ENCODE data around the gene KCNA5. TPM values are rescaled to one million over a fixed set of nuclear protein-coding genes. Genes with fewer than 3 reads are reported as not detected.

Gene KCNA5
- total and polyA plus RNA-seq, 2 donors (not counting 1 experiment from before 2014, with no cell fraction given): not detected

DNA sequence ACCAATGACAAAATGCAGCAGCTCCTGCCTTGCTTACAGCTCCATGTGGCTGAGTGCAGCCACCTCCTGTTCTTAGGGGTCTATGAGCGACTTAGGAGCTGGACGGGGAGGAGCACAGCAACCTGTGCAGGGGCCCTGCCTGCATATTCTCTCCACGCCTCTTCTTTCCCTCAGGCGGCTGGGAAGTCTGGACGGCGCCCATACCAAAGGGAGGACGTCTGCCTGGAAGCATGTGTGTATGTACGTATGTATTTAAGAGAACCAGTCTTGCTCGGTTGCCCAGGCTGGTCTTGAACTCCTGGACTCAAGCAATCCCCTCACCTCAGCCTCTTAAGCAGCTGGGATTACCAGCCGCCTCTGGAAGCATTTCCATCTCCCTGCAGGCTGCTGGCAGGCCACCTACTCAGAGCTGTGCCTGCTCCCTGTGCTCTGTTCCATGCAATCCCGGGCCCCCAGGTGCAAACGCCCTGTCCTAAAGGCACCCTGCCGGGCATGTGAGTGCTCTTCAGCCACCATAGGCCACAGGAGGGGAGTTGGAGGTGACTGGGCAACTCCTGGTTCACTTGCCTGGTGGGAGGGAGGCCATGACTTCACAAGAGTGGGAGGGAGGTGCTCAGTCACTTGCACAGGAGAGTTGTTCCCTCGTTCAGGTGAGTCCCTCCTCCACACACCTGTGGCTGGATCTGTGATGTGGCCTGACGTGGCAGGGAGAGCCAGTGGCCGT, 44.3 kb downstream of the KCNA5 start:
- no peak overlapping the region for H3K4me3 ChIP-seq (replicated peaks in 1 of 4; ENCODE audit: control extremely low read depth in 1 of 4, insufficient read depth in 1 of 4, low read depth in 3 of 4, low read length in 4 of 4)
- peaks cover 30% of the 10 kb centered on the region for H3K4me1 ChIP-seq (ENCODE audit: control insufficient read depth, extremely low read depth, insufficient read depth, low read length)
- H3K79me2 ChIP-seq (ENCODE audit: control insufficient read depth, insufficient read depth, low read length): no peaks in the 10 kb centered on the region
- no peak overlapping the region for H3K4me2 ChIP-seq (ENCODE audit: extremely low read depth, insufficient read depth, low read length)
- no peak for DNase-seq (ENCODE audit: low read depth in 2 of 2)
- no peaks in the 10 kb centered on the region for H3K36me3 ChIP-seq (ENCODE audit: control insufficient read depth, insufficient read depth, low read length)
- no peak overlapping the region for H3K9ac ChIP-seq (ENCODE audit: insufficient read depth, low read length)
- H3K27me3 ChIP-seq (ENCODE audit: control insufficient read depth, insufficient read depth, low read length): no peaks in the 10 kb centered on the region
- no peak overlapping the region for H2AFZ ChIP-seq (ENCODE audit: low read length)
- H4K20me1 ChIP-seq (ENCODE audit: control insufficient read depth, extremely low read depth, insufficient read depth, low read length): no peaks in the 10 kb centered on the region
- no peak for TF ChIP-seq EZH2 (IDR thresholded peaks at IDR 0.05; ENCODE audit: low read length, missing control alignments)
- TF ChIP-seq, protein P1, sequence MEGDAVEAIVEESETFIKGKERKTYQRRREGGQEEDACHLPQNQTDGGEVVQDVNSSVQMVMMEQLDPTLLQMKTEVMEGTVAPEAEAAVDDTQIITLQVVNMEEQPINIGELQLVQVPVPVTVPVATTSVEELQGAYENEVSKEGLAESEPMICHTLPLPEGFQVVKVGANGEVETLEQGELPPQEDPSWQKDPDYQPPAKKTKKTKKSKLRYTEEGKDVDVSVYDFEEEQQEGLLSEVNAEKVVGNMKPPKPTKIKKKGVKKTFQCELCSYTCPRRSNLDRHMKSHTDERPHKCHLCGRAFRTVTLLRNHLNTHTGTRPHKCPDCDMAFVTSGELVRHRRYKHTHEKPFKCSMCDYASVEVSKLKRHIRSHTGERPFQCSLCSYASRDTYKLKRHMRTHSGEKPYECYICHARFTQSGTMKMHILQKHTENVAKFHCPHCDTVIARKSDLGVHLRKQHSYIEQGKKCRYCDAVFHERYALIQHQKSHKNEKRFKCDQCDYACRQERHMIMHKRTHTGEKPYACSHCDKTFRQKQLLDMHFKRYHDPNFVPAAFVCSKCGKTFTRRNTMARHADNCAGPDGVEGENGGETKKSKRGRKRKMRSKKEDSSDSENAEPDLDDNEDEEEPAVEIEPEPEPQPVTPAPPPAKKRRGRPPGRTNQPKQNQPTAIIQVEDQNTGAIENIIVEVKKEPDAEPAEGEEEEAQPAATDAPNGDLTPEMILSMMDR (conservative IDR thresholded peaks at IDR 0.05 in 1 of 2, IDR thresholded peaks at IDR 0.05 in 1 of 2; ENCODE audit: low read depth in 1 of 2, low read length in 2 of 2): no peak
- peak overlapping the region; percentile 42 for H3K27ac ChIP-seq (ENCODE audit: insufficient read depth, low read length)
- no peaks in the 10 kb centered on the region for H3K9me3 ChIP-seq (ENCODE audit: control insufficient read depth, insufficient read depth, low read depth, low read length)

DNA sequence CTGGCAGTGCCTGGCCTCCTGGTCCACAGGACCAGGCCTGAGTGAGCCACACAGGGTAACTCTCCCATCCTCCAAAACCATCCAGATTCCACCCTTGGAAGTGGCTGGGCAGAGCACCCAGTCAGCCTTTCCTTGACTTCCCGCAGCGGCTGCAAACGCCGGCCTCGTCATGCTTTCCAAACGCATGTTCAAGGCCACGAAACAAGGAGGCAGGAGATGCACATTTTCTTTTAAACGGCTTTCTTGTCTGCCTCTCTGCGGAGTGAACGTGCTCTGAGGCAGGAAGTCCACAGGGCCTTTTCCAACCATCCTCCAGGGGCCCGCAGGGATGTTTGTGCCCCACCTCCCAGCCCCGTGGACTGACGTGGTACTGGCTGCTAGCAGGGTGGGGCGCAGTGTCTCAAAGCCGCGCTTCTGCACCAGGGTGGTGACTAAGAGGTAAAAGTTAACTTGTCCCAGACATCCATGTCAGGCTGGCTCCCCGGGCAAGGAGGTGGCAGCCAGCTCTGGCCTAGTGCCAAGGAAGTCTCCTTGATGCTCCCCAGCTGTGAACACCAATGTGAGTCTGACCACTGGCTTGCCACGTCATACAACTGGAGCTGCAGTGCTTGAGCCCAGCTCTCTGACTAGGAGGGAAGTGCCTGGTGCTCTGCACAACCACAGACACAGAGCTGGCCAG, 45.0 kb downstream of the KCNA5 start:
- Histone ChIP-seq H4K20me1 (ENCODE audit: control insufficient read depth, extremely low read depth, insufficient read depth, low read length) (no peaks in the 10 kb centered on the region), H3K4me1 (ENCODE audit: control insufficient read depth, extremely low read depth, insufficient read depth, low read length) (peaks cover 28% of the 10 kb centered on the region), H3K79me2 (ENCODE audit: control insufficient read depth, insufficient read depth, low read length) (no peaks in the 10 kb centered on the region), H3K36me3 (ENCODE audit: control insufficient read depth, insufficient read depth, low read length) (no peaks in the 10 kb centered on the region), H2AFZ (ENCODE audit: low read length) (no peak overlapping the region), H3K4me2 (ENCODE audit: extremely low read depth, insufficient read depth, low read length) (no peak overlapping the region), H3K27ac (ENCODE audit: insufficient read depth, low read length) (peak overlapping the region; percentile 42), H3K9me3 (ENCODE audit: control insufficient read depth, insufficient read depth, low read depth, low read length) (no peaks in the 10 kb centered on the region), H3K9ac (ENCODE audit: insufficient read depth, low read length) (no peak overlapping the region), H3K4me3 (replicated peaks in 1 of 4; ENCODE audit: control extremely low read depth in 1 of 4, insufficient read depth in 1 of 4, low read depth in 3 of 4, low read length in 4 of 4) (no peak overlapping the region), H3K27me3 (ENCODE audit: control insufficient read depth, insufficient read depth, low read length) (no peaks in the 10 kb centered on the region)
- DNase-seq (ENCODE audit: low read depth in 2 of 2): peak; percentile 78 to 97
- no peak for TF ChIP-seq EZH2 (IDR thresholded peaks at IDR 0.05; ENCODE audit: low read length, missing control alignments)
- TF ChIP-seq, protein P1 (conservative IDR thresholded peaks at IDR 0.05 in 1 of 2, IDR thresholded peaks at IDR 0.05 in 1 of 2; ENCODE audit: low read depth in 1 of 2, low read length in 2 of 2): no peak

DNA sequence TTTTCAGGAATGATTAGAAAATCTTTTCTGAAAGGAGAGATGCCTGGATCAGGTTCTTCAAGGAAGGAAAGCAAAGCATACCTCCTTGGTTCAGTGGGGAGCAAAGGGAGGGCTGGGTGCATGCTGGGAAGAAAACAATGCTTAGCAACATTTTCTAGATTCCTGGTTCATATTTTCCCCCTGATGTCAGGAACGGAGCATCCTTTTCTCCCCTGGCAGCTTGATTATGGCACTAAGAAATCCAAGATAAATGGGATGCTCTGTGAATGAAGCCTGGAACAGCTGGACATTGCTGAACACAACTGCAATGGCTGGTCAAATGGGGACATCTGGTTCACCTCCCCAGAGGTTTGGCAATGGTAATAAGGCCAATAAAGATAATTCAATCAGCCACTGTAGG, 50.9 kb downstream of the KCNA5 start:
- H2AFZ ChIP-seq (ENCODE audit: low read length): no peak overlapping the region
- H3K9ac ChIP-seq (ENCODE audit: insufficient read depth, low read length): no peak overlapping the region
- no peaks in the 10 kb centered on the region for H3K79me2 ChIP-seq (ENCODE audit: control insufficient read depth, insufficient read depth, low read length)
- DNase-seq (ENCODE audit: low read depth in 2 of 2): peak in 1 of 2 donors; percentile 28
- no peaks in the 10 kb centered on the region for H3K9me3 ChIP-seq (ENCODE audit: control insufficient read depth, insufficient read depth, low read depth, low read length)
- no peaks in the 10 kb centered on the region for H3K27me3 ChIP-seq (ENCODE audit: control insufficient read depth, insufficient read depth, low read length)
- no peak overlapping the region for H3K4me2 ChIP-seq (ENCODE audit: extremely low read depth, insufficient read depth, low read length)
- H3K4me1 ChIP-seq (ENCODE audit: control insufficient read depth, extremely low read depth, insufficient read depth, low read length): peaks cover 10% of the 10 kb centered on the region
- H4K20me1 ChIP-seq (ENCODE audit: control insufficient read depth, extremely low read depth, insufficient read depth, low read length): no peaks in the 10 kb centered on the region
- no peak overlapping the region for H3K27ac ChIP-seq (ENCODE audit: insufficient read depth, low read length)
- TF ChIP-seq, protein P1 (conservative IDR thresholded peaks at IDR 0.05 in 1 of 2, IDR thresholded peaks at IDR 0.05 in 1 of 2; ENCODE audit: low read depth in 1 of 2, low read length in 2 of 2): no peak
- no peak for TF ChIP-seq EZH2 (IDR thresholded peaks at IDR 0.05; ENCODE audit: low read length, missing control alignments)
- no peaks in the 10 kb centered on the region for H3K36me3 ChIP-seq (ENCODE audit: control insufficient read depth, insufficient read depth, low read length)
- H3K4me3 ChIP-seq (replicated peaks in 1 of 4; ENCODE audit: control extremely low read depth in 1 of 4, insufficient read depth in 1 of 4, low read depth in 3 of 4, low read length in 4 of 4): no peak overlapping the region

Data from fibroblast of lung (primary cell).